ENCODE data around the gene MACF1. TPM values are rescaled to one million over a fixed set of nuclear protein-coding genes. Genes with fewer than 3 reads are reported as not detected.

MACF1 gene
- total and polyA plus RNA-seq, 12 donors = 85.3 to 379 (median 305) TPM

DNA sequence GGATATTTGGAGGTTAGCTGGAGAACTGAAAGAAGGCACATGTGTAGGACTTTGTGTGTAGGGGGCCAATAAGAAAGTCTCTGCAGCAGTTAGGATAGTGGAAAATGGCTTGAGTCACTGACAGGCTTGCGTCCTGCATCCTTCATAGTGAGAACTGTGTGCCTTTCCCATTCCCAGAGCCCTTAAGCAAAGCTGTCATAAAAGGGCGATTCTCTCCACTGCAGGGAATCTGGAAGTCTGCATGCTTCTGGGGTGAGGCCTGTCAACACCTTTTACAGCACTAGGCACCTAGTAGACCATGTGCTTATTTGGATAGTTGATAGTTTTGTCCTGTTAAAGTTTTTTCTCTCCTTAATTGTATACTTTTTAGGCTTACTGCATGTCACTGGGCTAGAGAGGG is 39.4 kb upstream of the MACF1 start:
- peak overlapping the region in 4 of 10 donors; percentile 5 to 22 (median 10) for H3K27ac ChIP-seq
- no peaks in the 10 kb centered on the region for H3K36me3 ChIP-seq
- ATAC-seq (peak in 7 of 8 donors; percentile 38 to 81 (median 69)), DNase-seq (no peak)
- H3K4me3 ChIP-seq = no peak overlapping the region
- H3K27me3 ChIP-seq = no peaks in the 10 kb centered on the region
- peaks cover 11 to 67% (median 47%) of the 10 kb centered on the region in 9 donors for H3K4me1 ChIP-seq
- no peaks in the 10 kb centered on the region for H3K9me3 ChIP-seq
- no peak for TF ChIP-seq CTCF (IDR thresholded peaks at IDR 0.05)
- intact Hi-C loops (cut with DNase I) = no loop called here
- WGBS, 2 donors = 39 to 47% methylated on average over 2 of the region's 2 CpGs

GRCh38 chr1:39165488-39165887 is 39.0 kb upstream of the MACF1 start:
- Histone ChIP-seq H3K36me3 (no peaks in the 10 kb centered on the region), H3K4me1 (peaks cover 11 to 65% (median 47%) of the 10 kb centered on the region in 9 donors), H3K4me3 (no peak overlapping the region), H3K9me3 (no peaks in the 10 kb centered on the region), H3K27me3 (no peaks in the 10 kb centered on the region), H3K27ac (peak overlapping the region in 3 of 10 donors; percentile 5 to 11 (median 8))
- intact Hi-C loops (cut with DNase I) = no loop called here
- no peak for TF ChIP-seq CTCF (IDR thresholded peaks at IDR 0.05)
- 77 to 88% methylated on average over 1 of the region's 1 CpG for WGBS, 2 donors
- DNase-seq (no peak), ATAC-seq (no peak)

DNA sequence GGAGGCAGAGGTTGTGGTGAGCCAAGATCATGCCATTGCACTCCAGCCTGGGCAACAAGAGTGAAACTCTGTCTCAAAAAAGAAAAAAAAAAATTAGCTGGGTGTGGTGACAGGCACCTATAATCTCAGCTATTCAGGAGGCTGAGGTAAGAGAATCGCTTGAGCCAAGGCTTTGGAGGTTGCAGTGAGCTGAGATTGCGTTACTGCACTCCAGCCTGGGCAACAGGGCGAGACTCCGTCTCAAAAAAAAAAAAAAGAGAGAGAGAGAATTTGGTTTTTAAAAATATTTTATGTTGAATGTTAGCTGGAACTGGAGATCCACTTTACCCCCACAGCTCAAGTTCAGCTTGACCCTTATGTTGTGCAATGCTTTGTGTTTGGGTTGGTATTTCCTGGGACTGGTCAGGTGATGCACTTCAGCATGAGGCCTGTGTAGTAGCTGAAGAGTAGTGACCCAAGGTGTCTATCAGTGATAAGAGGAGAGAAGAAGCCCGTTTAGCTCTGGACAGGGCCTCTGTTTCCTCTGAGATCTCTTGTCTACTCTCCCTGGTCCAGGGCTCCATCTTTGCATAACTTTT is 36.8 kb upstream of the MACF1 start:
- Histone ChIP-seq H3K27ac (no peak overlapping the region), H3K36me3 (no peaks in the 10 kb centered on the region), H3K9me3 (no peaks in the 10 kb centered on the region), H3K27me3 (no peaks in the 10 kb centered on the region), H3K4me1 (peaks cover 9 to 70% (median 48%) of the 10 kb centered on the region in 9 donors), H3K4me3 (no peak overlapping the region)
- ATAC-seq (peak in 3 of 8 donors; percentile 26 to 49 (median 34)), DNase-seq (no peak)
- intact Hi-C loops (cut with DNase I) = no loop called here
- no peak for TF ChIP-seq CTCF (IDR thresholded peaks at IDR 0.05)
- 78 to 81% methylated on average over 5 of the region's 5 CpGs for WGBS, 2 donors

DNA sequence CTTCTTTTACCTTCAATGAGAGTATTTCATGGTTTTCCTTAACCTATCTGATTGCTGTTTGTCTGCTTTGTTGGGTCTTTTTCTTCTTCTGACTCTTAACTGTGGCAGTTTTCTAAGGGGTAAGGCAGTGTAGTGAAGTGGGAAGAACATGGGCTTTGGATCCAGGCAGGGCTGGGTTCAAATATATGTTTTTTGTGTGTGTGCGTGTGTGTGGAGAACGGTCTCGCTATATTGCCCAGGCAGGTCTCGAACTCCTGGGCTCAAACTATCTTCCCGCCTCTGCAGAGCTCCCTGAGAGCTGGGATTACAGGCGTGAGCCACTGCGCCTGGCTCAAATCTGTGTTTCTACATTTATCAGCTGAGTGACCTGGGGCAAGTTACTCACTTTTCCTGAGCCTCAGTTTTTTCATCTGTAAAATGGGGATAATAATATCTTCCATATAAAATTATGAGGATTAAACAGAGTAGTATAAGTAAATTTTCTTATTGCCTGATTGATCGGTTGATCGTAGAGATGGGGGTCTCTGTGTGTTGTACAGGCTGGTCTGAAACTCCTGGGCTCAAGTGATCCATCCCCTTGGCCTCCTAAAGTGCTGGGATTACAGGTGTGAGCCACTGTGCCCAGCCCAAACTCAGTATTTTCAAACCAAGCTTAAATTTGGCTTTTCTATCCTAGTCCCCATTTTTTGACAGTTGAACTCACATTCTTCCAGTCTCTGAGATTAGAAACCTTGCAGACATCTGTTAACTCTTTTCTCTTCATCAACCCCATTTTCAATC is 36.0 kb upstream of the MACF1 start:
- no peak for TF ChIP-seq CTCF (IDR thresholded peaks at IDR 0.05)

More for the DNA sequence above, 36.0 kb upstream of the MACF1 start:
- H3K27ac ChIP-seq = no peak overlapping the region
- H3K4me1 ChIP-seq = peaks cover 9 to 75% (median 55%) of the 10 kb centered on the region in 9 donors
- ATAC-seq (no peak), DNase-seq (no peak)
- H3K27me3 ChIP-seq = no peaks in the 10 kb centered on the region
- H3K36me3 ChIP-seq = no peaks in the 10 kb centered on the region
- H3K4me3 ChIP-seq = no peak overlapping the region
- no peaks in the 10 kb centered on the region for H3K9me3 ChIP-seq
- WGBS, 2 donors = 97 to 99% methylated on average over 9 of the region's 9 CpGs
- intact Hi-C loops (cut with DNase I) = no loop called here

Data from heart right ventricle (tissue), 16 donors.